ENCODE data around the gene NANS. TPM values are rescaled to one million over a fixed set of nuclear protein-coding genes. Genes with fewer than 3 reads are reported as not detected.

The NANS gene
- total and polyA plus RNA-seq, 2 of the 13 experiments (the other 11 are each of a cell fraction or from before 2014, with no cell fraction given), result 86.9 to 203 TPM

DNA sequence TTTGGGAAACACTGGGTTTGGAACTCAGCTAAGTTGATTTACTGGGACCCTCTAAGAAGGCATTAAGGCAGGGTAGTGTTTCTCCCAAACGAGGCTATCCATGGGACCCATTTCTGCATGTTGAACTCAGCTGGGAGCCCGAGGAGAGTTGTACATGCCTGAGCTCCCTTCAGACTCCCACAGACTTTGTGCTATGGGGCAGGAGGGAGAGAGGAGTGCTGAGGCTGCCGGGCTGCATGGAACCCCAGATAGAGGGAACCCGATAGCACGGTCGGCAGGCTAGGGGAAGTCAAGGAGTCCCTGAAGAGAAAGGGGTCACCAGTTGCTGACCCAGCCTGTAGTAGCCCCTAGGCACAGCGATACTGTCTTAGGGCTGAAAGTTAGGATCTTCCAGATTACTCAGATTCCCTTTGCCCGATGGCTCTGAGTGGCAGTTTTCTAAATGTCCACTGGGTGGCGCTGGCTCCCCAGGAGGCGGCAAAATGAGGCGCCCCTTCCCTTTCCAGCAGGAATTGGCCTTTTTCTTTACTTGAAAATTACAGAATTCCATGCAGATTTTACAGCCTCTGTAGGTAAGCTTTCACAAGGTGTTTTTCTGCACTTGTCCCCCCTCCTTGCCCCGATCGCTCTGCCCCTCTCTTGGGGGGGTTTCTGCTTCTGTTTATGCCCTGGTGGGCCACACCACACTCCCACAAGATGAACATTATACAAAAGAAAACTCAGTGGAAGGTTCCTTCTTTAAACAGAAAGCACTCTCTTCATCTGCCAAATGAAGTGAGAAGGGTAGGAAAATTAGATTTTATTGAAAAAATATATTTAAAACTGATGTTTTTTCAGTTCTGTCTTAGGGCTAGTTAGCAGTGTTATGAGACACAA lies 17.8 kb downstream of the NANS start (continued):
- TF ChIP-seq, protein P1, sequence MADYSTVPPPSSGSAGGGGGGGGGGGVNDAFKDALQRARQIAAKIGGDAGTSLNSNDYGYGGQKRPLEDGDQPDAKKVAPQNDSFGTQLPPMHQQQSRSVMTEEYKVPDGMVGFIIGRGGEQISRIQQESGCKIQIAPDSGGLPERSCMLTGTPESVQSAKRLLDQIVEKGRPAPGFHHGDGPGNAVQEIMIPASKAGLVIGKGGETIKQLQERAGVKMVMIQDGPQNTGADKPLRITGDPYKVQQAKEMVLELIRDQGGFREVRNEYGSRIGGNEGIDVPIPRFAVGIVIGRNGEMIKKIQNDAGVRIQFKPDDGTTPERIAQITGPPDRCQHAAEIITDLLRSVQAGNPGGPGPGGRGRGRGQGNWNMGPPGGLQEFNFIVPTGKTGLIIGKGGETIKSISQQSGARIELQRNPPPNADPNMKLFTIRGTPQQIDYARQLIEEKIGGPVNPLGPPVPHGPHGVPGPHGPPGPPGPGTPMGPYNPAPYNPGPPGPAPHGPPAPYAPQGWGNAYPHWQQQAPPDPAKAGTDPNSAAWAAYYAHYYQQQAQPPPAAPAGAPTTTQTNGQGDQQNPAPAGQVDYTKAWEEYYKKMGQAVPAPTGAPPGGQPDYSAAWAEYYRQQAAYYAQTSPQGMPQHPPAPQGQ (CRISPR knock-in tag; IDR thresholded peaks at IDR 0.05; ENCODE audit: borderline replicate concordance), result no peak
- TF ChIP-seq PPARG (CRISPR knock-in tag; conservative IDR thresholded peaks at IDR 0.05) (no peak), ZNF572 (CRISPR knock-in tag; IDR thresholded peaks at IDR 0.05) (no peak), ZNF496 (CRISPR knock-in tag; IDR thresholded peaks at IDR 0.05; ENCODE audit: insufficient replicate concordance) (no peak), MAZ (IDR thresholded peaks at IDR 0.05; ENCODE audit: borderline replicate concordance, low read depth, low read length) (0 out of 2 replicates have a peak, but pooled peaks have one; percentile 26), MAZ (CRISPR knock-in tag; IDR thresholded peaks at IDR 0.05; ENCODE audit: low read depth) (no peak), ZNF501 (CRISPR knock-in tag; IDR thresholded peaks at IDR 0.05) (peak; percentile 56; the same call in 1 of the 2 replicates), ATAD3A (CRISPR knock-in tag; IDR thresholded peaks at IDR 0.05) (no peak), PCBP2 (optimal IDR thresholded peaks at IDR 0.05; ENCODE audit: low read depth, low read length, poor library complexity, severe bottlenecking) (no peak), RELA (CRISPR knock-in tag; IDR thresholded peaks at IDR 0.05) (no peak), ZNF138 (CRISPR knock-in tag; IDR thresholded peaks at IDR 0.05; ENCODE audit: low read depth) (no peak), DMTF1 (CRISPR knock-in tag; IDR thresholded peaks at IDR 0.05) (no peak), PAX8 (CRISPR knock-in tag; IDR thresholded peaks at IDR 0.05; ENCODE audit: borderline replicate concordance) (no peak), PHF21A (CRISPR knock-in tag; IDR thresholded peaks at IDR 0.05) (peak; percentile 46; the same call in 1 of the 2 replicates)
- TF ChIP-seq, protein P2, sequence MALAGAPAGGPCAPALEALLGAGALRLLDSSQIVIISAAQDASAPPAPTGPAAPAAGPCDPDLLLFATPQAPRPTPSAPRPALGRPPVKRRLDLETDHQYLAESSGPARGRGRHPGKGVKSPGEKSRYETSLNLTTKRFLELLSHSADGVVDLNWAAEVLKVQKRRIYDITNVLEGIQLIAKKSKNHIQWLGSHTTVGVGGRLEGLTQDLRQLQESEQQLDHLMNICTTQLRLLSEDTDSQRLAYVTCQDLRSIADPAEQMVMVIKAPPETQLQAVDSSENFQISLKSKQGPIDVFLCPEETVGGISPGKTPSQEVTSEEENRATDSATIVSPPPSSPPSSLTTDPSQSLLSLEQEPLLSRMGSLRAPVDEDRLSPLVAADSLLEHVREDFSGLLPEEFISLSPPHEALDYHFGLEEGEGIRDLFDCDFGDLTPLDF (CRISPR knock-in tag; IDR thresholded peaks at IDR 0.05), result no peak
- TF ChIP-seq, protein P3, sequence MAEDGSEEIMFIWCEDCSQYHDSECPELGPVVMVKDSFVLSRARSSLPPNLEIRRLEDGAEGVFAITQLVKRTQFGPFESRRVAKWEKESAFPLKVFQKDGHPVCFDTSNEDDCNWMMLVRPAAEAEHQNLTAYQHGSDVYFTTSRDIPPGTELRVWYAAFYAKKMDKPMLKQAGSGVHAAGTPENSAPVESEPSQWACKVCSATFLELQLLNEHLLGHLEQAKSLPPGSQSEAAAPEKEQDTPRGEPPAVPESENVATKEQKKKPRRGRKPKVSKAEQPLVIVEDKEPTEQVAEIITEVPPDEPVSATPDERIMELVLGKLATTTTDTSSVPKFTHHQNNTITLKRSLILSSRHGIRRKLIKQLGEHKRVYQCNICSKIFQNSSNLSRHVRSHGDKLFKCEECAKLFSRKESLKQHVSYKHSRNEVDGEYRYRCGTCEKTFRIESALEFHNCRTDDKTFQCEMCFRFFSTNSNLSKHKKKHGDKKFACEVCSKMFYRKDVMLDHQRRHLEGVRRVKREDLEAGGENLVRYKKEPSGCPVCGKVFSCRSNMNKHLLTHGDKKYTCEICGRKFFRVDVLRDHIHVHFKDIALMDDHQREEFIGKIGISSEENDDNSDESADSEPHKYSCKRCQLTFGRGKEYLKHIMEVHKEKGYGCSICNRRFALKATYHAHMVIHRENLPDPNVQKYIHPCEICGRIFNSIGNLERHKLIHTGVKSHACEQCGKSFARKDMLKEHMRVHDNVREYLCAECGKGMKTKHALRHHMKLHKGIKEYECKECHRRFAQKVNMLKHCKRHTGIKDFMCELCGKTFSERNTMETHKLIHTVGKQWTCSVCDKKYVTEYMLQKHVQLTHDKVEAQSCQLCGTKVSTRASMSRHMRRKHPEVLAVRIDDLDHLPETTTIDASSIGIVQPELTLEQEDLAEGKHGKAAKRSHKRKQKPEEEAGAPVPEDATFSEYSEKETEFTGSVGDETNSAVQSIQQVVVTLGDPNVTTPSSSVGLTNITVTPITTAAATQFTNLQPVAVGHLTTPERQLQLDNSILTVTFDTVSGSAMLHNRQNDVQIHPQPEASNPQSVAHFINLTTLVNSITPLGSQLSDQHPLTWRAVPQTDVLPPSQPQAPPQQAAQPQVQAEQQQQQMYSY (CRISPR knock-in tag; IDR thresholded peaks at IDR 0.05), result no peak
- TF ChIP-seq, protein P4, sequence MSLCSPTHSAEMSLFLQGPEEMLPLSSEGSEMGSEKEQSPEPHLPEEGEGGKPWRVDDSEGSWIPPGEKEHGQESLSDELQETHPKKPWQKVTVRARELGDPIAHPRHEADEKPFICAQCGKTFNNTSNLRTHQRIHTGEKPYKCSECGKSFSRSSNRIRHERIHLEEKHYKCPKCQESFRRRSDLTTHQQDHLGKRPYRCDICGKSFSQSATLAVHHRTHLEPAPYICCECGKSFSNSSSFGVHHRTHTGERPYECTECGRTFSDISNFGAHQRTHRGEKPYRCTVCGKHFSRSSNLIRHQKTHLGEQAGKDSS (CRISPR knock-in tag; IDR thresholded peaks at IDR 0.05; ENCODE audit: borderline replicate concordance, low read depth), result no peak

Measured in HepG2 (cell line).